ENCODE measurements around the gene CALCB.
"Not testable (repeated sequence)": the region's sequence is repeated elsewhere in the genome, so short reads cannot be mapped to it uniquely, and the experiment has no call there.

Gene CALCB

DNA sequence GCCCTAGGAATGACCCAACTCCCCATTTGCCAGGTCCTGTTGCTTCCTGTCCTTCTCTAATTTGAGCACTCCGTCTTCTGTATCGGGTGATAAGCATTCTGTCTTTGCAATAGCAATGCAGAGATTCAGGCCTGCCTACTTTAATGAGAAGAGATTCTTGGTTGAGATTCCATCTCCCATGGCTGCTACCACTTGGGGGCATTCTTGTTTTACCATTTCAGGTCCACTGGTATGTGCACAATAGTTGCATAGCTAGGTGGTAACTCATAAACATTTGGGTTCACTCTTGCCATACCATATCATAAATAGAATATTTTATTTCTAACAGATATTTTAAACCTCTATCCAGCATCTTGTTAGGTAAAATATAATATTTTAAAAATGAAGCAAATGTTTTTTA, 34.4 kb upstream of the CALCB start:
- no peak for TF ChIP-seq CTCF (IDR thresholded peaks at IDR 0.05; ENCODE audit: borderline replicate concordance, control extremely low read depth, extremely low read depth, insufficient read depth, missing control alignments)
- in situ Hi-C loops (cut with MboI; ENCODE audit: low sequenced_read_pairs, unreplicated experiment) = no loop called here
- no peak for DNase-seq (ENCODE audit: low spot score)

GRCh38 chr11:15045209-15045608, 28.2 kb upstream of the CALCB start:
- DNase-seq (ENCODE audit: low spot score) = no peak
- no peak for TF ChIP-seq CTCF (IDR thresholded peaks at IDR 0.05; ENCODE audit: borderline replicate concordance, control extremely low read depth, extremely low read depth, insufficient read depth, missing control alignments)
- in situ Hi-C loops (cut with MboI; ENCODE audit: low sequenced_read_pairs, unreplicated experiment) = no loop called here

DNA sequence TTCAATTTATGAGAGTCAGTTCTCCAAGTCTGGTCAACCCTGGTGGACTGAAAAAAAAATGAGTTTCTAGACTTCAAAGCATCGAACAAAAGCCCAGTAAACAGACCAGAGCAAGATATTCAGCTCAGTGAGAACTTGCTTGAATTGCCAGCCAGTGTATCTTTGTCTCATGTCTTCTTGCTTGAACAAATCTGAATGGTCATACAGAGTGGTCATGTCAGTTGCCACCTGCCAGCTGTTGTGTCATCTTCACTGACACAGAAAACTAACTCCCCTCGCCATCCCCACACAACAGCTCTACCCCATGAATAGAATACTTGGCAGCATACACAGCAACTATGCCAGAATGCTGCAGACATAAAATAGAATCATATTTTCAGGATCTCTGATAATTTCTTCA, 27.5 kb upstream of the CALCB start:
- TF ChIP-seq CTCF (IDR thresholded peaks at IDR 0.05; ENCODE audit: borderline replicate concordance, control extremely low read depth, extremely low read depth, insufficient read depth, missing control alignments) = no peak
- no peak for DNase-seq (ENCODE audit: low spot score)
- in situ Hi-C loops (cut with MboI; ENCODE audit: low sequenced_read_pairs, unreplicated experiment) = no loop called here

GRCh38 chr11:15046673-15047072, 26.7 kb upstream of the CALCB start:
- DNase-seq (ENCODE audit: low spot score); in situ Hi-C loops (cut with MboI; ENCODE audit: low sequenced_read_pairs, unreplicated experiment): not testable (repeated sequence)

- in situ Hi-C loops (cut with MboI; ENCODE audit: low sequenced_read_pairs, unreplicated experiment) = no loop called here
- TF ChIP-seq CTCF (IDR thresholded peaks at IDR 0.05; ENCODE audit: borderline replicate concordance, control extremely low read depth, extremely low read depth, insufficient read depth, missing control alignments) = no peak
- no peak for DNase-seq (ENCODE audit: low spot score)
Measured at GRCh38 chr11:15048616-15049015, 24.8 kb upstream of the CALCB start.

GRCh38 chr11:15053191-15053685, 20.2 kb upstream of the CALCB start:
- TF ChIP-seq CTCF (IDR thresholded peaks at IDR 0.05; ENCODE audit: borderline replicate concordance, control extremely low read depth, extremely low read depth, insufficient read depth, missing control alignments) = no peak
- DNase-seq (ENCODE audit: low spot score) = no peak
- in situ Hi-C loops (cut with MboI; ENCODE audit: low sequenced_read_pairs, unreplicated experiment) = no loop called here

DNA sequence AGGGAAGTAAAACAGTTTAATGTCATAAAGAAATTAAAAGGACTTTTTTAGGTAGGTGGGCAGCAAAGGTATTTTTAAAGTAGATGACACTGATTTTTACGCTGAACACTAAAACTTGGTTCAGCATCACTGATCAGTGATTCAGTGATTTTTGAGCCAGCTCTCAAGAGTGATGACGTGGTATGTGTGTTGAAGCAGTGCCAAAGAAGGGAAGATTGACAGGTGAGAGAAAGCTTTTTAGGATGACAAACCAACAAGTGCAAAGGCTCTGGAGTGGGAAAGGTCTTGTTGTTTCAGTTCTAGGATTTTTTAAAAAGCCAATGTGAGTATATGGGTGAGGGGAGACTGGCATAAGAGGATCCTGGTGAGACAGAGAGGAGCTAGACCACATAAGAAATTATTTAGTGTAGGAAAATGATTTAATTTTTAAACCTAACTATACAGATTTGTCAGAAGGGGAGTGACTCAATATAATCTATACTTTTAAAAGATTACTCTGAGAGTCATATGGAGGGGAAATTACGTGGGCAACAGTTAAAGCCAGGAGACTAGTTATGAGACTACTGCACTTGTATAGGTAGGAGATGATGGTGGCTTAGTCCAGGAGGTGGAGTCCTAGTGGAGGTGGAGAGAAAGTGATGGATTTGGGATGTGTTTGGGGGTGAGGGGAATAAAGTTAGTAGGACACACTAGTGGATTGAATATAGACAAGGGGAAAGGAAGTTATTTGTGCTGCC, 17.6 kb upstream of the CALCB start:
- in situ Hi-C loops (cut with MboI; ENCODE audit: low sequenced_read_pairs, unreplicated experiment) = no loop called here
- TF ChIP-seq CTCF (IDR thresholded peaks at IDR 0.05; ENCODE audit: borderline replicate concordance, control extremely low read depth, extremely low read depth, insufficient read depth, missing control alignments) = no peak
- no peak for DNase-seq (ENCODE audit: low spot score)

Data from GM13976 (cell line).